Adrenal gland (tissue), 12 donors: ENCODE data around the gene CAMK2D. TPM values are rescaled to one million over a fixed set of nuclear protein-coding genes. Genes with fewer than 3 reads are reported as not detected.

Experiments used
- DNase-seq, 7 donors: peaks; one replicate each; pipeline ENCODE4 v3.0.0-alpha.2; 2019 to 2020
- H3K27ac ChIP-seq, 5 donors: fragments of 200-600 bp; sonication (generic) in 4 of 5; 1 replicate in 3 of 5; 2 replicates in 2 of 5; pipeline versions ENCODE4 v1.5.1 to v1.8.0; 2016 to 2020; ENCODE audit warnings: mild to moderate bottlenecking in 1 of 5
- H3K27me3 ChIP-seq: fragments of 200-600 bp; 2 replicates; pipeline ENCODE4 v1.8.0; 2021
- H3K36me3 ChIP-seq, 2 donors: fragments of 200-600 bp; replicated peaks in 1 of 2; 1 replicate in 1 of 2; 2 replicates in 1 of 2; pipeline versions ENCODE4 v1.5.1 to v1.8.0; 2018 to 2022
- H3K4me1 ChIP-seq, 2 donors: fragments of 200-600 bp; replicated peaks in 1 of 2; 1 replicate in 1 of 2; 2 replicates in 1 of 2; pipeline versions ENCODE4 v1.5.1 to v1.8.0; 2018 to 2021
- H3K4me3 ChIP-seq, 4 donors: fragments of 200-600 bp; sonication (generic) in 3 of 4; one replicate each; pipeline ENCODE4 v1.5.1; 2016 to 2018
- H3K9me3 ChIP-seq, 3 donors: fragments of 200-600 bp; sonication (generic) in 1 of 3; replicated peaks in 1 of 3; 1 replicate in 2 of 3; 2 replicates in 1 of 3; pipeline versions ENCODE4 v1.5.1 to v1.8.0; 2016 to 2021
- CTCF ChIP-seq, 6 experiments: fragments of 450-650 bp in 4 of 6; fragments of 200-600 bp in 2 of 6; sonication (generic) in 1 of 6; IDR thresholded peaks; 1 replicate in 5 of 6; 2 replicates in 1 of 6; pipeline versions ENCODE4 v1.5.1 to v1.8.0; 2016 to 2021; ENCODE audit warnings: antibody characterized with exemption in 6 of 6, mild to moderate bottlenecking in 2 of 6, moderate library complexity in 1 of 6
- POLR2A ChIP-seq, 2 donors: fragments of 450-650 bp; IDR thresholded peaks; one replicate each; pipeline ENCODE4 v1.6.1; 2017; ENCODE audit warnings: antibody characterized with exemption in 2 of 2, mild to moderate bottlenecking in 2 of 2, moderate library complexity in 1 of 2
- whole genome bisulfite sequencing, 4 donors: extraction: QIAGEN DNeasy Blood & Tissue Kit in 2 of 4; methylation state at CpG; one replicate each; pipeline versions ENCODE4 v1.1.5 to v1.1.7; 2013 to 2017; 5-methylcytosine and 5-hydroxymethylcytosine counted together
- intact Hi-C, 2 donors: fragments of 100-400 bp; cut with DNase I; formaldehyde crosslinking; loops; one replicate each; pipeline versions ENCODE4 v1.14.1 to v1.15.0; 2022 to 2023
- polyA plus RNA-seq, 3 donors: library from polyadenylated mRNA; stranded (reverse); fragments of 200-250 nt in 2 of 3; fragments of 350-450 nt in 1 of 3; fragmentation: Illumina TruSeq in 1 of 3; extraction: RNeasy Lipid Tissue Mini Kit (QIAGEN cat#74804) in 1 of 3; gene quantifications; one replicate each; pipeline ENCODE4 v1.2.3, GENCODE V29; 2013 to 2014
- total RNA-seq, 9 donors: library from RNA; depleted of rRNA in 4 of 9; stranded (reverse); fragments of >200 nt in 4 of 9; fragments of 120-200 nt in 1 of 9; fragmentation: NEBNext Ultra II Directional in 1 of 9; extraction: Animal tissue kit (Norgen Biotek cat#: 25700) in 1 of 9; gene quantifications; one replicate each; pipeline versions ENCODE4 v1.1.0 to v1.2.4, GENCODE V29; 2013 to 2023
- donor health status: healthy with polysubstance abuse.
- donor health status: Bipolar disorder and iron deficiency.
- donor health status: DM: yes; HTN: yes; CAD: no.
- donor health status: DM: no; HTN: no; CAD: no.
- donor health status: DM: no; HTN: no; CAD: no.
- donor health status: DM: yes; HTN: yes; CAD: no.

Gene CAMK2D
- total and polyA plus RNA-seq, 12 donors: 7.6 to 83.9 (median 33.6) TPM

GRCh38 chr4:113750734-113751133 lies 10.8 kb downstream of the CAMK2D start:
- Histone ChIP-seq H3K27ac (no peak overlapping the region), H3K9me3 (no peaks in the 10 kb centered on the region), H3K27me3 (no peaks in the 10 kb centered on the region), H3K4me3 (no peak overlapping the region), H3K4me1 (peaks cover 0 to 2% of the 10 kb centered on the region in 2 donors), H3K36me3 (no peaks in the 10 kb centered on the region)
- no peak for TF ChIP-seq CTCF (IDR thresholded peaks at IDR 0.05)
- no peak for TF ChIP-seq POLR2A (IDR thresholded peaks at IDR 0.05)
- intact Hi-C loops: loop anchor here in 1 of 2 donors (10.0 kb wide), 1 partner anchor 66 kb away; no protein-coding TSS in a partner anchor
- no peak for DNase-seq
- 97 to 100% (median 99%) methylated on average over 1 of the region's 1 CpG for WGBS, 4 donors

- intact Hi-C loops: loop anchor here in 1 of 2 donors (10.0 kb wide), 1 partner anchor 65 kb away; no protein-coding TSS in a partner anchor
- H3K9me3 ChIP-seq: no peaks in the 10 kb centered on the region
- no peak overlapping the region for H3K27ac ChIP-seq
- H3K4me1 ChIP-seq: no peaks in the 10 kb centered on the region
- no peak for DNase-seq
- H3K27me3 ChIP-seq: no peaks in the 10 kb centered on the region
- TF ChIP-seq CTCF (IDR thresholded peaks at IDR 0.05) (no peak), POLR2A (IDR thresholded peaks at IDR 0.05) (no peak)
- no peak overlapping the region for H3K4me3 ChIP-seq
- no peaks in the 10 kb centered on the region for H3K36me3 ChIP-seq
- WGBS, 4 donors: 93 to 98% (median 97%) methylated on average over 4 of the region's 4 CpGs
Measured at GRCh38 chr4:113750296-113750695, 11.2 kb downstream of the CAMK2D start.

GRCh38 chr4:113749178-113749577 lies 12.4 kb downstream of the CAMK2D start:
- DNase-seq: no peak
- intact Hi-C loops: no loop called here
- no peaks in the 10 kb centered on the region for H3K4me1 ChIP-seq
- TF ChIP-seq CTCF (IDR thresholded peaks at IDR 0.05) (no peak), POLR2A (IDR thresholded peaks at IDR 0.05) (no peak)
- H3K9me3 ChIP-seq: no peaks in the 10 kb centered on the region
- no peak overlapping the region for H3K27ac ChIP-seq
- H3K36me3 ChIP-seq: no peaks in the 10 kb centered on the region
- no peak overlapping the region for H3K4me3 ChIP-seq
- 88 to 100% (median 94%) methylated on average over 1 of the region's 1 CpG for WGBS, 4 donors
- H3K27me3 ChIP-seq: no peaks in the 10 kb centered on the region

- H3K36me3 ChIP-seq: no peaks in the 10 kb centered on the region
- no peak for TF ChIP-seq POLR2A (IDR thresholded peaks at IDR 0.05)
- H3K27ac ChIP-seq: no peak overlapping the region
- intact Hi-C loops: no loop called here
- no peaks in the 10 kb centered on the region for H3K27me3 ChIP-seq
- no peak for DNase-seq
- peaks cover 0 to 8% of the 10 kb centered on the region in 2 donors for H3K4me1 ChIP-seq
- no peak overlapping the region for H3K4me3 ChIP-seq
- WGBS, 4 donors: 96 to 99% (median 98%) methylated on average over 3 of the region's 3 CpGs
- H3K9me3 ChIP-seq: no peaks in the 10 kb centered on the region
Measured at GRCh38 chr4:113747949-113748348, 13.6 kb downstream of the CAMK2D start.

GRCh38 chr4:113745711-113746110 lies 15.8 kb downstream of the CAMK2D start:
- intact Hi-C loops: no loop called here
- no peaks in the 10 kb centered on the region for H3K27me3 ChIP-seq
- no peak for DNase-seq
- TF ChIP-seq POLR2A (IDR thresholded peaks at IDR 0.05) (no peak), CTCF (IDR thresholded peaks at IDR 0.05) (no peak)
- no peak overlapping the region for H3K4me3 ChIP-seq
- H3K9me3 ChIP-seq: no peaks in the 10 kb centered on the region
- WGBS, 4 donors: 95 to 100% (median 98%) methylated on average over 2 of the region's 2 CpGs
- no peak overlapping the region for H3K27ac ChIP-seq
- H3K4me1 ChIP-seq: peaks cover 0 to 13% of the 10 kb centered on the region in 2 donors
- H3K36me3 ChIP-seq: no peaks in the 10 kb centered on the region
